ENCODE results near the gene LRRC9.

- TF ChIP-seq CTCF (IDR thresholded peaks at IDR 0.05; ENCODE audit: low read depth, low read length, poor library complexity, severe bottlenecking) = no peak
- no peak for TF ChIP-seq EZH2phosphoT487 (IDR thresholded peaks at IDR 0.05; ENCODE audit: borderline replicate concordance, low read length)
Observed at GRCh38 chr14:60091550-60092525, 171.9 kb downstream of the LRRC9 start, which contains the start of gene PCNX4.
